ENCODE measurements around the gene ARL4A. TPM values are rescaled to one million over a fixed set of nuclear protein-coding genes. Genes with fewer than 3 reads are reported as not detected.

The ARL4A gene
- 68.5 and 77.8 TPM in 2 replicates for total RNA-seq

GRCh38 chr7:12686891-12687717 lies at the start of gene ARL4A:
Gene ARL4A, plus strand, starts transcription at chr7:12687633. Its CDS starts 622 bp downstream, at chr7:12688255.

Other genes starting within 250 kb of the ARL4A start
- 0.15 and 0.32 TPM in 2 replicates for gene SCIN, start 116.9 kb upstream of the ARL4A start, total RNA-seq

Data from epithelial cell of umbilical artery (primary cell).